HG03039 (cell line): Measurements from ENCODE around the gene PLEKHA1.

Experiments
- ATAC-seq: cut with Tn5 transposase; IDR thresholded peaks from one replicate; pipeline ENCODE4 v1.9.1; 2021; ENCODE audit warnings: mild to moderate bottlenecking, moderate library complexity; ENCODE audit not compliant: unreplicated experiment

Gene PLEKHA1

DNA sequence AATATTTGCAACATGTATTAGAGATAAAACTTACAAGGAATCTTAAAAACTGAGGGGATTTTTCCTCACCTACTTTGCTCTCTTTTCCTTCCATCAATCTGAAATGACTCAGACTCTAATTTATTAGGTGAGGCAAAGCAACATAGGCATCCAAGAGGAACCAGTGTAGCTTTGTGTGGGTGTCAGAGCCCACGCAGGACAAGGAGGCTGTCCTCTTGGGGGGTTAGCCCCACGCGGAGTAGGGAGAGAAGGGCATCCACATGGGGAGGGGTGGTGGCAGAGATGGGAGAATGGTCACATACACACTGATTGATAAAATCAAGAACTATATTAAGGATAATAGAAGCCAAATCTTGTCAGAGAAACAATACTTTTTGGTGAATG, 46.1 kb downstream of the PLEKHA1 start:
- ATAC-seq = no peak

GRCh38 chr10:122421054-122421625, 46.6 kb downstream of the PLEKHA1 start:
- ATAC-seq = no peak

- ATAC-seq = no peak
Measured at GRCh38 chr10:122421742-122422141, 47.2 kb downstream of the PLEKHA1 start.

DNA sequence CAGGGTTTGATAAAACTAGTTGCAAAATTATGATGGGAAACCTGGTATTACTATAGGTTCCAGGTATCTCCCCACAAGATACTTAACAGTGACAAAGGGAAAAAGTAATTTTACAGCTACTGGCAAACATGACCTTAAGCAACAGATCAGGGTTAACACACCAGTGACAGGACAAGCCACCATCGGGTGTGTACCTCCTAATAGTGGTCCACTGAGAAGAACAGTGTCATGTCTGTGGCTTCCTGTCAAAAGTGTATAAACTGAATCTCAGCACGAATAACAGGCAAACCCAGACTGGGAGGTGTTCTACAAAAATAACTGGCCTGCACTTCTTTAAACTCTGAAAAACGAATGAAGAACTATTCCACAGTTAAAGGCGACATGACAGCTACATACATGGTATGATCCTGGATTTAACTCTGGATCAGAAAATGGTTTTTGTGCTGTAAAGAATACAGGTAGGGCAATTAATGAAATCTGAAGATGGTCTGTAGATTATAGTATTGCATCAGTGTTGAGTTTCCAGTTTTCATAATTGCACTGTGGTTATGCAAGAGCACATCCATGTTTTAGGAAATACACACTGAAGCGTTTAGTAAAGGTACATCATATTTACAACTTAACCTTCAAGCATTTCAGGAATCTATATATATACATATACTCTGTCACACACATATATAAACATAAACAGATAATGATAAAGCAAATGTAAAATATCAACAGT, 47.9 kb downstream of the PLEKHA1 start:
- ATAC-seq = no peak

- no peak for ATAC-seq
Measured at GRCh38 chr10:122424059-122424458, 49.6 kb downstream of the PLEKHA1 start.

DNA sequence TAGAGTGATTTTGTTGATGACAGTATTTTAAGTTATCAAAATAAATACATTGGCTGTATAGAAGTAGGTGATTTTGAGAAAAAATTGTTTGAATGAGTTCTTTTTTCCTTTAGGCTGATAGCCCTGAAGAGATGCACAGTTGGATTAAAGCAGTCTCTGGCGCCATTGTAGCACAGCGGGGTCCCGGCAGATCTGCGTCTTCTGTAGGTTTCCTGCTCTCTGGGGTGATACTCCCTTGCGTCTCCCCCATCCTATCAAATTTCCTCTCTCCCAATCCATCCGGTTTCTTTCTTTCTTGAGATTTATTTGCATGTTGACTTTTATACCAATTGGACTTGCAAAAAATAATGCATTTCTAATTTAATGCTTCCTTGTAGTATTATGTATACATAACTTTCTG, 52.3 kb downstream of the PLEKHA1 start:
- ATAC-seq = no peak

GRCh38 chr10:122427280-122427679, 52.8 kb downstream of the PLEKHA1 start:
- no peak for ATAC-seq

DNA sequence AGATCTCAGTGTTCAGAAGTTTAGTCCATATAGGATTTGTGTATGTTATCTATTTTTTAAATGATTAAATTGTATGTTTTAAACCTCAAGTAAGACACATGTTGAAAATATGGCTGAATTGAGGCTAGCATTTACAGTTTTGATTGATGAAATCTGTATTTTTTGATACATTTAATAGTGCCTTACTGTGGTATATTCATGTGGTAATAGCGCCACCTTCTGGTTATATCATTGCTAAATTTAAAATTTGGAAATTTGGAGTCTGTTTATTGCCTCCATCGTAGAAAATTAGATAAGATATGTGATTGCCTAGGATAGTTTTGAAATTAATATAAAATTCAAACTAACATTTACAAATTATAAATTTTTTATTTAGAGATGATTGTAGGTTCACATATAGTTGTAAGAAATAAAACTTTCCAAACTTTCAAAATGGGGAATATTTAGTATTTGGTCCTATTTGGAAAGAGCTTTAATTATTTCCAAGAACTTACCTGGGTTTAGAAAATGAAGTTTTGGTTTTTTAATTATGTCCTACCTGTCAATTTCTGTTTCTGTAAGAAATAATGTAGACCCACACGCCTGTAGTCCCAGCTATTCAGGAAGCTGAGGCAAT, 60.8 kb downstream of the PLEKHA1 start:
- no peak for ATAC-seq

GRCh38 chr10:122441961-122442360, 67.5 kb downstream of the PLEKHA1 start:
- ATAC-seq = no peak

DNA sequence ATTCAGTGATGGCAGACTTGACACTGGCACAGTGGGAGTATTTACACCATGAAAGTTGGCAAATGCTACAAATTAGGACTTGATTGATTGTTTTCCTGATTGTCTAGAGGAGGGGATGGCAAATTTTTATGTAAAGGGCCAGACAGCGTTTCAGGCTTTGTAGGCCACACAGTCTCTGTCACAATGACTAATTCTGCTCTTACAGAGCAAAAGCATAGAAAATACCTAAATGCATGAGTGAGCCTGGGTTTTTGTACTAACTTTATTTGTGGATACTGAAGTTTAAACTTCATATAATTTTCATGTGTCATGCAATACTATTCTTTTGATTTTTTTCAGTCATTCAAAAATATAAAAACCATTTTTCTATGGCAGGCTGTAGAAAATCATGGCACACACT, 71.0 kb downstream of the PLEKHA1 start:
- no peak for ATAC-seq

GRCh38 chr10:122445904-122446303, 71.4 kb downstream of the PLEKHA1 start:
- no peak for ATAC-seq

DNA sequence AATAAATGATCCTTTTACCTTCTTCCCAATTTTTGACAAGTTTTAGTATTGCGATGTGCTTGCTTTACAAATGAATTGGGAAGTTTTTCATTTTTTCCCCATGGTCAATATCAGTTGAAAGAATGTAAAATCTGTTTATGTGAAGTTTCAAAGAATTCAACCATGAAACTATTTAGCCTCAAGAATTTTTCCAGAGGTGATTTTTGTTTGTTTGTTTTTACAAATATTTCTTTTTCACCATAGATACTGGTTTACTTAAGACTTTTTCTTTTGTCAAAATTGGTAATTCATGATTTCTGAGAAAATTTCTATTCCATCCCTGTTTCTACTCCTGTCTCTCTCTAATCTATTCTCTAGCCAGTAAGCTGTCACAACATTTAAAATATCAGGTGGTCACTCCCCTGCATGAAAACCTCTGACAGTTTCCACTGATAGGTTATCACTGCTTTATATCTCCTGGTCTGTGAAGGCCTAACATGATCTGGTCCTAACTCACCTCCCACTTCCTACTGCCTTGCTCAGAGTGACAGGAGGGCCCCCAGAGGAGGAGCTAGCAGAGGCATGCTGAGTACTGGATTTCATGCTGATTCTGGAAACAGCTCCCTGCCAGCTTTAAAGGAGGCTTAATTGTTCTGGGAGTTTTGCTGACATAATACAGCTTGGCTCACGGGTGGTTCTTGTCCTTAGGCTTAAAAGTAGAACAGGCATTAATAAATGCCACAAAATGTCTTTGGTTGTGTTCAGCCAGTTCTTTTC, 72.3 kb downstream of the PLEKHA1 start:
- ATAC-seq = no peak

DNA sequence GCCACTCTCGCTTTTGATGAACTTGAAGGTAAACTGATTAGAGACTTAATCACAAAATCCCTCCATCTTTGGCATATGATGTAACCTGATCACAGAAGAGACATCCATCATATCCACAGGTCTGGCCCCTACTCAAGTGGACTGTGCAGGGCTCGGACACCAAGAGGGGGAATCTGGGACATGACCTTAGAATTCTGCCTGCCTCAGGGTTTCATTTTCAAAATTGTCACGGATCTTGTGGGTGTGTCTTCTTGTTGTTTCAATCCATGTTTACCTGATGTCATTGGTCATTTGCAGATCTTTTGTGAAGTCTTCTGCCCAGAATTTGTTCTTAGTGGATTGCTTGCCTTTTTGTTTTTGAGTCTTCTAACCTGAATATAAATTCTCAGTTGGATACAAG, 74.1 kb downstream of the PLEKHA1 start:
- ATAC-seq = no peak

DNA sequence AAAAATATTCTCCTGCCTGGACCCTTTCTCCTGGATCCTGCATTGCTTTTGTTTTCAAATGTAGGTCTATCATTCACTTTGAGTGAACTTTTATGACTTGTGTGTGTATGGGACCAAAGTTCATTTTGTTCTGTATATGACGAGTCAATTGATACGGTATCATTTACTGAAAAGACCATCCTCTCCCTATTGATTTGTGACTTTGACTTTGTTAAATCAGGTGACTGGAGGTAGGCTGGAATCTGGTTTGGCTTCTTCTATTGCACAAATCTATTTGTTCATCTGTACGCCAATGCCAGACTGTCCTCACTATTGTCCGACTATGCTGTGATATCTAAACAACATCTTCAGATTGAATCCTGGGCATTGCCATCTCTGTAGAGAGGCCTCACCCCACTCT, 74.6 kb downstream of the PLEKHA1 start:
- no peak for ATAC-seq

GRCh38 chr10:122450353-122450990, 76.0 kb downstream of the PLEKHA1 start:
- ATAC-seq = no peak

DNA sequence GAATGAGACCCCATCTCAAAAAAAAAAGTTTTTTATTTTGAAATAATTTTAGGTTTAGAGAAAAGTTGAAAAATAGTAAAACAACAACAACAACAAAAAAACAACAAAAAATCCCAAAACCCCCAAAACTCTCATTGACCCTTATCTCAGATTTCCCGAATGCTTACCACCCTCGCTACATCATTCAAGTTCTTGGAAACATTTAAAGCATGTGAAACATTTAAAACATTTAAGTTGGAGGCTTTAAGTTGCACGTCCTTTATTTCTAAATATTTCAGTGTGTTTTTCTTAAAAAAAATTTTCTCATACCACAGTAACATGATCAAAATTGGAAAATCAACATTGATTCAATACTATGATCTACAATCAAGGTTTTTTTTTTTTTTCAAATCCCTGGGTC, 79.6 kb downstream of the PLEKHA1 start:
- no peak for ATAC-seq

DNA sequence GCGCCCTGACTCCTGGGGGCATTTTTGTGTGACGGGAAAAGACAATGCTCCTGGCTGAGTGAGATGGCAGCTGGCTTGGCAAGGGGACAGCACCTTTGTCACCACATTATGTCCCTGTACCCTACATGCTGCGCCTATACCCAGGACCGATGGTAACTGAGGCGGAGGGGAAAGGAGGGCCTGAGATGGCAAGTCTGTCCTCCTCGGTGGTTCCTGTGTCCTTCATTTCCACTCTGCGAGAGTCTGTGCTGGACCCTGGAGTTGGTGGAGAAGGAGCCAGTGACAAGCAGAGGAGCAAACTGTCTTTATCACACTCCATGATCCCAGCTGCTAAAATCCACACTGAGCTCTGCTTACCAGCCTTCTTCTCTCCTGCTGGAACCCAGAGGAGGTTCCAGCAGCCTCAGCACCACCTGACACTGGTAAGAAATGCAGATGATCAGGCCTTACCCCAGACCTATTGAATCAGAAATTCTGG, 80.1 kb downstream of the PLEKHA1 start, which contains the start of gene ARMS2:
Gene ARMS2 (plus strand): TSS at position 51 of the 478 bp plus-strand sequence. CDS start 75 bp downstream, at position 126.
- no peak for ATAC-seq

DNA sequence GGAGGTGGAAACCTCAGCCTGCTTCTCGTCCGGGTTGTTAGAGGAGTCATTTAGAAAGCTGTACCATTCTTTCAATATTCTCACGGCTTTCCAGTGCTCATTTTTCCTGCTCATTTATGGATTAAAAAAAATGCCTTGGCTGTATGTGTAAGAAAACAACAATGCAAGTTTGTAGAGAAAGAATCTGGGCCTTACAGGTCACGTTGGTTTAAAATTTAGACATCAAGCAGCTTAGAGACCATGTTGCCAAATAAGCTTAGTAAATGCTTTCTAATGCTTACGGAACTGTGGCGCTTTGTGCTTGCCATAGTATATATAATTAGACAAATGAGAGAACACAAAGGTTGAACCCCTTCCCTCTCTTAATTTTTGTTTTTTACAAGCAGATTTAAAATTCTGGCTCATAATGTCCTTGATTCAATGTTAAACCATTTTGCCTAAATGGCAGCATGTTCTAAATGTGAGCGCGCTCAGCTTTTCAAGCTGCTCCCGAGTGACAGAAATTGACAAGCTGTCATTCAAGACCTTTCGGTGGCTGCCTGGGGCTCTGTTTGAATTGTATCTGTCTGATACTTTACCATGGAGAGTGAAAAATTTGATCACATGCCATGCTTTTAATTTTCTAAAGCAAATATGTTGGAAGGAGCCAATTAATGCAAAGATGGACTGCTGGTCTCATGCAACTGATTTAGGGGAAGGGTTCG, 81.0 kb downstream of the PLEKHA1 start:
- no peak for ATAC-seq

DNA sequence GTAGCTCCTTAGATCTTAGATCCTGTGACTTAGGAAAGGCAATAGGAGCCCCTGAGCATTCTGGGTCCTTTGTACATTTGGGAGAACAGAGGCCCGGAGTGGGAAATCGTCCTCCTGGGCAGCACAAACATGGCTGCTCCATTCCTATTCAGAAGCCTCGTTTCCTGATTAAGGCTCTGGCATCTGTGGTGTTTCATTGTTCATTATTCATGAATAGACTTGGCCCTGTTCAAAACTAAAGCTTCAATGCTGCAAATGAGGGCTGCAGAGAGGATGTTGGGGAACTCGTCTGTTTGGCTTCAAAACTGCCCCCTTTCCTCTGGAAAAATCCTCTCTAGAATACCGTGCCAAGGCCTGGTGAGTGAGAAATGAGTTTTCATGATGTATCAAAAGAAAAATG, 83.4 kb downstream of the PLEKHA1 start:
- no peak for ATAC-seq

DNA sequence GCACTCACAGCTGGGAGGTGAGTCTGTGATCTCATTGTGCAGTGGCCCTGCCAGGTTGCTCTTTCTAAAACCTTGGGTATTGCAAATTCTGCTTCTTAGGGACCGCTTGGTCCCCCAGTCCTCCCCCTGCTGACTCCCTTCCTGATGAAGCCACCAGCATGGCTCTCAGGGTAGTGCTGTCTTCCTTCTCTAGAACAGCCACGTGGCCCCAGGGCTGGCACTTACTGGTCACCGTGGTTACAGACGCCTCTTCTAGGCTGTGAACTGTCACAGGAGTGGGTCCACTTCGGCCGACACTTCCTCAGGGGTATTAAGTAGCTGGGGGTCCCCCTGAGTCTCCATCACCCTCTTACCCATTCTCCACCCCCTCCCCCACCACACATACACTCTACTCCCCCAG, 84.2 kb downstream of the PLEKHA1 start:
- no peak for ATAC-seq
